ENCODE measurements around the gene GPR39.

DNA sequence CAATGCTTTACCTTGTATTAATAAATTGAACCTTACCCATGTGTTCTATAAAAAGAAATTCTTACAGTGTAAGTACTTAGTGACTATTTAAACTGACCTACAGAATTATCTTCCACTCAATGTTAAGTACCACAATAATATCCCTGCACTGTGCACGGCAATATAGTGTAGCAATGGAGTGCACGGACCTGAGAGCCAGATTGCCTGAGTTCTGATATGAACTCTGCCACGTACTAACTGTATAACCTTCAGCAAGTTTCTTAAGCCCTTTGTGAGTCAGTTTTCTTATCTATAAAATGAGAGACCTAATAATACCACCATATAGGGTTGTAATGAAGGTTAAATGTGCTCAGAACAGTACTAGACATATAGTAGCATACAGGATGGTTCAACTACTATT, 66.2 kb downstream of the GPR39 start:
- TF ChIP-seq, protein P1, sequence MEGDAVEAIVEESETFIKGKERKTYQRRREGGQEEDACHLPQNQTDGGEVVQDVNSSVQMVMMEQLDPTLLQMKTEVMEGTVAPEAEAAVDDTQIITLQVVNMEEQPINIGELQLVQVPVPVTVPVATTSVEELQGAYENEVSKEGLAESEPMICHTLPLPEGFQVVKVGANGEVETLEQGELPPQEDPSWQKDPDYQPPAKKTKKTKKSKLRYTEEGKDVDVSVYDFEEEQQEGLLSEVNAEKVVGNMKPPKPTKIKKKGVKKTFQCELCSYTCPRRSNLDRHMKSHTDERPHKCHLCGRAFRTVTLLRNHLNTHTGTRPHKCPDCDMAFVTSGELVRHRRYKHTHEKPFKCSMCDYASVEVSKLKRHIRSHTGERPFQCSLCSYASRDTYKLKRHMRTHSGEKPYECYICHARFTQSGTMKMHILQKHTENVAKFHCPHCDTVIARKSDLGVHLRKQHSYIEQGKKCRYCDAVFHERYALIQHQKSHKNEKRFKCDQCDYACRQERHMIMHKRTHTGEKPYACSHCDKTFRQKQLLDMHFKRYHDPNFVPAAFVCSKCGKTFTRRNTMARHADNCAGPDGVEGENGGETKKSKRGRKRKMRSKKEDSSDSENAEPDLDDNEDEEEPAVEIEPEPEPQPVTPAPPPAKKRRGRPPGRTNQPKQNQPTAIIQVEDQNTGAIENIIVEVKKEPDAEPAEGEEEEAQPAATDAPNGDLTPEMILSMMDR (IDR thresholded peaks at IDR 0.05), result no peak
- no peak for TF ChIP-seq EP300 (IDR thresholded peaks at IDR 0.05)
- TF ChIP-seq POLR2A (IDR thresholded peaks at IDR 0.05), result no peak
